HG03558 (cell line): Measurements from ENCODE around the gene ZSCAN20.

Experiments used
- ATAC-seq: cut with Tn5 transposase; IDR thresholded peaks from one replicate; pipeline ENCODE4 v1.9.1; 2021; ENCODE audit warnings: moderate number of reproducible peaks; ENCODE audit not compliant: unreplicated experiment; ENCODE audit errors: extremely low read depth

ZSCAN20 gene

GRCh38 chr1:33443080-33443704 lies 29.3 kb upstream of the ZSCAN20 start:
- no peak for ATAC-seq

- no peak for ATAC-seq
Observed at GRCh38 chr1:33443705-33444180, 28.7 kb upstream of the ZSCAN20 start.

- ATAC-seq, result no peak
Observed at GRCh38 chr1:33445108-33445507, 27.3 kb upstream of the ZSCAN20 start.

- no peak for ATAC-seq
Observed at GRCh38 chr1:33446590-33446989, 25.9 kb upstream of the ZSCAN20 start.

GRCh38 chr1:33454646-33455282 lies 17.7 kb upstream of the ZSCAN20 start:
- ATAC-seq, result no peak

GRCh38 chr1:33455539-33456501 lies 16.6 kb upstream of the ZSCAN20 start:
- no peak for ATAC-seq

GRCh38 chr1:33456502-33456886 lies 16.0 kb upstream of the ZSCAN20 start:
- ATAC-seq, result no peak

- ATAC-seq, result no peak
Observed at GRCh38 chr1:33459691-33460090, 12.8 kb upstream of the ZSCAN20 start.

GRCh38 chr1:33460144-33460543 lies 12.3 kb upstream of the ZSCAN20 start:
- no peak for ATAC-seq

- ATAC-seq, result peak; percentile 47
Observed at GRCh38 chr1:33460947-33461629, 11.4 kb upstream of the ZSCAN20 start.

- ATAC-seq, result no peak
Observed at GRCh38 chr1:33462405-33463164, 9.9 kb upstream of the ZSCAN20 start.

- ATAC-seq, result no peak
Observed at GRCh38 chr1:33464552-33464951, 7.9 kb upstream of the ZSCAN20 start.

GRCh38 chr1:33465316-33465715 lies 7.1 kb upstream of the ZSCAN20 start:
- ATAC-seq, result no peak

GRCh38 chr1:33466159-33466558 lies 6.3 kb upstream of the ZSCAN20 start:
- no peak for ATAC-seq

GRCh38 chr1:33468011-33468410 lies 4.4 kb upstream of the ZSCAN20 start:
- no peak for ATAC-seq

- no peak for ATAC-seq
Observed at GRCh38 chr1:33468531-33468930, 3.9 kb upstream of the ZSCAN20 start.

- no peak for ATAC-seq
Observed at GRCh38 chr1:33468967-33469366, 3.5 kb upstream of the ZSCAN20 start.

GRCh38 chr1:33469691-33470090 lies 2.8 kb upstream of the ZSCAN20 start:
- no peak for ATAC-seq

GRCh38 chr1:33470495-33471012 lies 1.9 kb upstream of the ZSCAN20 start:
- ATAC-seq, result no peak
